NCI-H226 (cell line): ENCODE measurements around the gene MLH3.
"Not testable (repeated sequence)": the region's sequence is repeated elsewhere in the genome, so short reads cannot be mapped to it uniquely, and the experiment has no call there.

Experiments used
- DNase-seq: peaks from one replicate; pipeline ENCODE4 v3.0.0-alpha.2; 2015

Gene MLH3

DNA sequence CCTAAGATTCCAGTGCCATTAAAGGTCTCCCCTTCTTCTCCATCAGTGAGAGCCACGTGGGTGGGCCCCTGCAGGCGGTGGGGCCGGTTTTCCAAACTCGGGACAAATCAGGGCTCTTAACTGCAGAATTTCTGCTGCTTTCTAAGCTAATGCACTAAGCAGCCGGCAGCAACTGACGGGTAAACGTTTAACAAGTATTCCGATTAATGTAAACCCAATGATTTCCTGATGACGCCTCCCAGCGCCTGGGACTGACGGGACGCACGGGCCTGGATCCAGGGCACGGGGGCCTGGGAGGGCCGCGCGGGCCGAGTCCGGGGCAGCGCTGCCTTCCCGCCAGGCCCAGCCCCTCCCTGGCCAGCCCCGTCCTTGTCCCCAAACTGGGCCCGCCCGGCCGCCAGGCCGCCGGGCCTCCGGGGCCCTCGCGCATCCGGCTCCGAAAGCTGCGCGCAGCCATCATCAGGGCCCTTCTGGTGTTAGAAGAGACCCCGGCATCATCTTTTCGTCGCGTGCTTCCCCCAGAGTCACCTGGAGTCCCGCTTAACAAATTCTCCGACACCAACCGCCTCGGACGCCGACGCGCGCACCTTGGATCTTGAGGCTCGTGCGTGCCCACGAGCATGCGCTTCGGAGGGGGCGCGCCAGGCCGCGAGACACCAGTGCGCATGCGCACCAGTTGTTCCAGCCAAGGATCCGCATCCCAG, at the start of gene MLH3:
TSS of gene MLH3 (minus strand) at position 616 of the 704 bp plus-strand sequence. CDS start 1,812 bp downstream, outside the sequence.
- DNase-seq, result peak; percentile 72

DNA sequence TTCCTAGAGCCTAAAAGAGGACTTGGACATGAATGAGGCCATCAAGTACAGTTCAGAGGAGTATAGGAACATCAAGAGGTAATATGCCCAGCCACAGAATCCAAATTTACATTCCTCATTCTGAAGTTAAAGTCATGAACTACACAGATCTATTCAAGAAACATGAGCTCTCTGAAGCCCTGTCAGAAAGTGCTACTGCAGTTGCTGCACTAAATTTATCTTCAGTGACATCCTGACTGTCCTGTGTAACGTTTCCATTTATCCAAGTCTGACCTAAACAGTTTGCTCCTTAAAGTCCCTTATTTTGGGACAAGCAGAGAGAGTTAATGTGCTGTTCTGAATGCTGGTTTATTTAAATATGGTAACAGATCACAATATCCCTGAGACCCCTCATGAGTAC, 47.4 kb upstream of the MLH3 start:
- DNase-seq, result no peak

DNA sequence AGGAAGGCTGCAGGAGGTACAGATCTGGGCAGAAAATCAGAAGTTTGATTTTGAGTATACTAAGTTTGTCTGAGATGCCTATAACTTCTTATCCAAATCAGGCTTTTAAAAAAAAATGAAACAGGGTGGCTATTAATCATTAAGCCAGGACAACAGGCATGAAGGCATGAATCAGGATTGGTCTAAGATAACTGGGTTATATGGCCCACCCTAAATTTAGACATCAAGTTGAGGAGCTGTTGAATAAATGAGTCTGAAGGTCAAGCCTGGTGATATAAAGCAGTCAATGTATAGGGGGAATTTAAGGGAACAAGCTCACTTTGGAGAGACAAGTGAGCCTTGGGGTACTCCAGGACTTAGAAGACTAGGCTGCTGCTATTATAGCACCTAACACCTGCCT, 46.9 kb upstream of the MLH3 start:
- DNase-seq, result no peak

- DNase-seq, result no peak
Measured at GRCh38 chr14:75096959-75097358, 45.7 kb upstream of the MLH3 start.

DNA sequence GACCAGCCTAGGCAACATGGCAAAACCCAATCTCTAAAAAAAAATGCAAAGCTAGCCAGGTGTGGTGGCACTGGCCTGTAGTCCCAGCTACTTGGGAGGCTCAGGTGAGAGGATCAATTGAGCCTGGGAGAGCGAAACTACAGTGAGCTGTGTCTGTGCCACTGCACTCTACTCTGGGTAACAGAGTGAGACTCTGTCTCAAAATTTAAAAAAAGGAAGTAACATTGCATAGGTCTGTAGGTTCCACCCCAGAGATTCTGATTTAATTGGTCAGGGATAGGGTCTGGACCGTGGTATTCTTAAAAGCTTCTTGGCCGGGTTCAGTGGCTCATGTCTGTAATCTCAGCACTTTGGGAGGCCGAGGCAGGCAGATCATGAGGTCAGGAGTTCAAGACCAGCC, 44.4 kb upstream of the MLH3 start:
- no peak for DNase-seq

DNA sequence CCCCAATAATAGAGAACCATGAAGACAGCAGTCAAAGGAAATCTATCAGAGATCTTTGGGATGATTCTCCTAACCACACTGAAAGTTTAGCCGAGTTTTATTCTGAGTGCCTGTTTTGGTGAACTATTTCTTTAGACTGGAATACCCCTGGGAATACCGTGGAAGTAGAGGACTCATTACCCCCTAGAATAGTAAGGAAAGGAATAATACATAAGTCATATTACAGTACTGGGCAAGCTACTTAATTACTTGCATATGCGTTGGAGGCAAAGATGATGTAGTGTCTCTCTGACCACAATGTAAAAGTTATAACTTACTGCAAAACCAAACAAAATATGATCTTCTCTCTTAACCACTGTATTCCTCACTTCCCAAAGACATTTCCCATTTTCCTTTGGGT, 43.6 kb upstream of the MLH3 start:
- DNase-seq, result no peak

GRCh38 chr14:75092698-75093097, 41.4 kb upstream of the MLH3 start:
- no peak for DNase-seq

DNA sequence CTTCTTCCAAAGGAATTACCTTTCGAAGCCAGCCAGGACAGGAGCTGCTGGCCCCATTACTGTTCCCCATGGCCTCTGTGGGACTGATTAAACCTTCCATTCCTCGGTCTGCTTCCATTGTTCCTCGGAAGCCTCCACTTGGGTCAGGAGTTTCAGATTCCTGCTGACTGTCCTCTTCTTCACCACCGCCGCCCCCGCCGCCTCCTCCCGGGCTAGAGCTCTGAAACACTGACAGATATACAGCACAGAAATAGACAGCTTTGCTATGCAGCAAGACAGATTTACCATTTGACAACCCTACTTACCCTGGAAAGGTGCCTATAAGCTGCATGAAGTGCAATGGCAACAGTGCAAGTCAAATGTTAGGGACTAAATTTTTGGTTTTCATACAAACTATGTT, 40.0 kb upstream of the MLH3 start:
- DNase-seq, result no peak

- DNase-seq, result no peak
Measured at GRCh38 chr14:75090353-75090752, 39.1 kb upstream of the MLH3 start.

- DNase-seq, result peak; percentile 13
Measured at GRCh38 chr14:75088566-75089373, 37.5 kb upstream of the MLH3 start.

DNA sequence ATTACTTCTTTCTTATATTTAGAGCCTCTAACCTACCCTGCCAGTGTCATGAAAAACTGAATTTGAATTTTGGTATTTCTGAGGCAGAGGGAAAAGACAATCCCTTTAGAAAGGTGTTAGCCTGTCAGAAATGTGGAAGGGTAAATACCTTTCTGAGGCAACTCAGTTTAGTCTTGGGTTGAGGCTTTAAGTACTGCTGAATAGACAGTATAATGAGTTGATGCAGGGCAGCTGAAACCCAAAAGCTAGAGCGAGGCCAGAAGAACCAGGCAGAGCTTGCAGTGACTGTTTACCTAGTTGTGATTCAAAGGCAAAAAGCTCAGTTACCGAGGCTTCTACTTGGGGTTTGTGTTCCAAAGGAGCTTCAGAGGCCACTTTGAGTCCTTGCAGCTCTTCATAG, 36.9 kb upstream of the MLH3 start:
- DNase-seq, result no peak

DNA sequence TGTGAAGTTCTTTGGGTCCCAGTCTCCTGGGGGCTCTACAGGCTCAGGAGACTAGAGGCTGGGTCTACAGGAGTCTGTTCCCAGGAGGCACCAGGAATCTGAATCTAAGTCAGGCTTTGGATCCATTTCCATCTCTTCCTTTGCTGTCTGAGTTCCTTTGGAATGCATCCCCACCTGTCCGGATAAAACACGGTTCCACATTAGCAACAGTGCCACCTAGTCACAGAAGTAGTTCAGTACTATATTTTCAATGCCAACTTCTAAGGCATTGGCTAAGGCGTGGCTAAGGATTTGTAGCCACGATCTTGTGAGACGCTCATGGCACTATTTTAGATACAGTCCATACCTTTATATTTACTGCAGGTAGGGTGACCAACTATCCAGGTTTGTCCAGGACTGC, 33.2 kb upstream of the MLH3 start:
- DNase-seq, result no peak

- DNase-seq, result no peak
Measured at GRCh38 chr14:75083271-75083670, 32.0 kb upstream of the MLH3 start.

GRCh38 chr14:75081660-75082229, 30.5 kb upstream of the MLH3 start:
- no peak for DNase-seq

GRCh38 chr14:75079521-75079920, 28.3 kb upstream of the MLH3 start:
- no peak for DNase-seq

- no peak for DNase-seq
Measured at GRCh38 chr14:75077794-75078193, 26.5 kb upstream of the MLH3 start.

- DNase-seq, result no peak
Measured at GRCh38 chr14:75070383-75070782, 19.1 kb upstream of the MLH3 start.

GRCh38 chr14:75069811-75070145, 18.5 kb upstream of the MLH3 start:
- DNase-seq, result no peak

DNA sequence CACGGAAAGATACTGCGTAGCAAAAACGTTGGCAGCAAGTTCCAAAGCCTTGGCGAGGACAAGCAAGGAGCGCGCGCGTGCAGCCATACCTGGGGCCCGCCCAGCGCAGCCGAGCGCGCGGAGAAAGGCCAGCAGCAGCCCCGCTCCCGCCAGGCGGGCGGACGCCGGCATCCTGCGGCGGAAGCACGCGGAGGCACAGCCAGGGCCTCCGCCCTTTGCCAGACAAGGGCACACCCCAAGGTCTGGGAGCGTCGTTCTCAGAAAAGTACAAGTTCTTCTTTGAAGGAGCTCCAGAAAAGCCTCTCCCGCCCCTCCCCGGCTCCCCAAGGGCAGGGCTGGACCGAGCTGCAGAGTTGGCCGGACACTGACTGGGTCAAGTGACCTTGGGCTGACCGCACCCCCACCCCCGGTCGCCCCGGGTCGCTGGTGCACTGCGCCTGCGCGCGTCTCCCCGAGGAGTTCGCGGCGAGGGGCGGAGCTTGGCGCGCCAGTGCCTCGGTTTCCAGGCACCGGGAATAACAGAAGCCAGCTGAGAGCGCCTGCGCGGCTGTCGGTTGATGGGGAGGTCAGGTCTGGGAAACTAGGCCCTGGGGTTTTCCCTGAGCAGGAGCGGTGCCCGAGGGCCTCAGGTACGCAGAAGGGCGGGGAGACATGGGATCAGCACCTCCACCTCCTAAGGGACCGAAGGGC, 18.0 kb upstream of the MLH3 start, which contains the start of gene ZC2HC1C:
TSS of gene ZC2HC1C (plus strand) at position 521 of the 690 bp plus-strand sequence. CDS start 933 bp downstream, outside the sequence.
- peak; percentile 77 for DNase-seq

DNA sequence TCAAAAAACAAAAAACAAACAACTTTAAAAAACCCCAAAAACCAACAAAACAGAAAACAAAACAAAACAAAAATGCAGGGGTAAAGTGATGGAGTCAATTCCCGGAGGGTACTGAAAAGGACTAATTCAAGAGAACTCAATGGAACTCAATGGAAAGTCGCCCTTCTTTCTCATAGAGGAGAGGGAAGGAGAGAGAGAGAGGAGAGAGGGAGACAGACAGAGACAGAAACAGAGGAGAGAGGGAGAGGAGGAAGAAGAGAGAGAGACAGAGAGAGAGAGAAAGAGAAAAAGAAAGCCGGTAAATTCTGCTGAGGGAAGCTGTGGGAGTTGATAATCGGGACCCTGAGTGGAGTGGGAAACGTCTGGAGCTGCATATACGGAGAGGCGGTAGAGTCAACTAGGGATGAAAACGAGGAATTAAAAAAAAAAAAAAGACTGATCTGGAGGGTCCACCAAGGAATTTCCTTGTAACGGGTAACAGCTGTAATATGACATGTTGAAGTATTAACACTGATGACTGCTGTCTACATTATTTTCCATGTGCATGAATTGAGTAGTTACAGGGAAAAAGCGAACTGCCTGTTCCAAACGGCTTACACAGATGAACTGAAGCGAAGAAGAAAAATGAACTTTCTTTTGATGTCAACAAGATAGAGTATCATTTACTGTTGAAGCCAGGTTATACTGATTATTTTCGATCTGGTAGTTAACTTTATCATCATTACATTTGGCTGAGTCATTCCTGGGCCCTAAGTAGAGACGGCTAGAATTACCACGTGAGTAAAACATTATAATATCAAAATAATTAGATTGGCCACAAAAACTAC, 17.2 kb upstream of the MLH3 start:
- no peak for DNase-seq

GRCh38 chr14:75067765-75068164, 16.5 kb upstream of the MLH3 start:
- not testable (repeated sequence) for DNase-seq

DNA sequence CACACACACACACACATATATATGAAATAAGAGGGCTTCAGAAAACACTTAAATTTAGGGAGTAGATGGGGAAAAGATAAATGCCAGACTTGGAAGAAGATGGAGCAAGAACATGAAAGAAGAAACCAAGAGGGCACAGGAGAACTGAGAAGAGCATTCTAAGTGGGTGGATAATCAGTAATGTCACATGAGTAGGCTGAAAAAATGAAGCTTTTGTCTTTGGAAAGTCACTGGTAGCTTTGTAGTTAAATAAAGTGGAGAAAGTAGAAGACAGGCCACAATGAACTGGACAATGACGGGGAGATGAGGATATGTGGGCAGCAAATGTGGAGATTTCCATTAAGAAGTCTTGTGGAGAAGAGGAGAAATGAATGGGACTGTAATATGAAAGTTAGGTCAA, 15.9 kb upstream of the MLH3 start:
- no peak for DNase-seq

DNA sequence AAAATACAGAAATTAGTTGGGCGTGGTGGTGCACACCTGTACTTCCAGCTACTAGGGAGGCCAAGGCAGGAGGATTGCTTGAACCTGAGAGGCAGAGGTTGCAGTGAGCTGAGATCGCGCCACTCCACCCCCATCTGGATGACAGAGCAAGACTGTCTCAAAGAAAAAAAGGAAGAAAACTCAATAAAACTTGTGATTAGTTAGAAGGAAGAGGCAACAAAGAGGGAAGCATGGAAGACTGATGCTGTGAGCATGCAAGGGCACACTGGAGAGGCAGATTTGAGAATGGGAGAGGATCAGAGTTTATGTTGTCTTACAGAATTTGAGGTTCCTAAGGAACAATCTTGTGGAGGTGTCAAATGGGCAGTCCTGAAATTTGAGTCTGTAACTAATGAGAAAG, 15.4 kb upstream of the MLH3 start:
- DNase-seq, result no peak
